UCSD-AML1 (cell line): ENCODE data around the gene SYCE1L.

Experiments used
- DNase-seq: peaks from one replicate; lab custom pipeline; 2025; ENCODE audit not compliant: unreplicated experiment; lab: John Stamatoyannopoulos, UW

Gene SYCE1L

GRCh38 chr16:77250400-77250799 lies 51.2 kb downstream of the SYCE1L start:
- no peak for DNase-seq
